Esophagus muscularis mucosa (tissue), 4 donors: Measurements from ENCODE around the gene ARHGAP5. TPM values are rescaled to one million over a fixed set of nuclear protein-coding genes. Genes with fewer than 3 reads are reported as not detected.

Experiments used
- DNase-seq: peaks from one replicate; pipeline ENCODE4 v3.0.0-alpha.2; 2017; ENCODE audit errors: extremely low spot score
- H3K27ac ChIP-seq, 4 donors: fragments of 200-600 bp; sonication (generic); replicated peaks in 1 of 4; 1 replicate in 3 of 4; 2 replicates in 1 of 4; pipeline ENCODE4 v1.5.1; 2016 to 2019; ENCODE audit warnings: mild to moderate bottlenecking in 1 of 4
- H3K27me3 ChIP-seq, 4 donors: fragments of 200-600 bp; sonication (generic); one replicate each; pipeline versions ENCODE4 v1.5.1 to v1.6.0; 2016 to 2019
- H3K36me3 ChIP-seq, 4 donors: fragments of 200-600 bp; sonication (generic); one replicate each; pipeline ENCODE4 v1.5.1; 2016 to 2019
- H3K4me1 ChIP-seq, 4 donors: fragments of 200-600 bp; sonication (generic); one replicate each; pipeline ENCODE4 v1.5.1; 2016 to 2019
- H3K4me3 ChIP-seq, 4 donors: fragments of 200-600 bp; sonication (generic); 1 replicate in 2 of 4; 2 replicates in 2 of 4; pipeline ENCODE4 v1.5.1; 2016 to 2019; ENCODE audit warnings: mild to moderate bottlenecking in 4 of 4, moderate library complexity in 1 of 4
- H3K9me3 ChIP-seq, 4 donors: fragments of 200-600 bp; sonication (generic); 1 replicate in 3 of 4; 2 replicates in 1 of 4; pipeline ENCODE4 v1.5.1; 2016 to 2019
- CTCF ChIP-seq, 3 experiments: fragments of 200-600 bp in 2 of 3; fragments of 450-650 bp in 1 of 3; sonication (generic) in 2 of 3; IDR thresholded peaks; one replicate each; pipeline ENCODE4 v1.5.1; 2017 to 2019; ENCODE audit warnings: antibody characterized with exemption in 3 of 3, mild to moderate bottlenecking in 2 of 3, moderate library complexity in 1 of 3
- EP300 ChIP-seq: sonication (generic); formaldehyde crosslinking; IDR thresholded peaks from one replicate; pipeline ENCODE4 v1.6.1; 2017; ENCODE audit warnings: antibody characterized with exemption
- POLR2A ChIP-seq: fragments of 450-650 bp; IDR thresholded peaks from one replicate; pipeline ENCODE4 v1.6.1; 2017; ENCODE audit warnings: antibody characterized with exemption, moderate library complexity, mild to moderate bottlenecking, low read depth
- POLR2AphosphoS5 ChIP-seq, 2 donors: sonication (generic); formaldehyde crosslinking; IDR thresholded peaks; one replicate each; pipeline ENCODE4 v1.6.1; 2017; ENCODE audit warnings: antibody characterized with exemption in 2 of 2
- WGBS: methylation state at CpG from one replicate; pipeline ENCODE4 v1.1.5; 2018; 5-methylcytosine and 5-hydroxymethylcytosine counted together
- intact Hi-C: fragments of 100-400 bp; cut with DNase I; formaldehyde crosslinking; loops from one replicate; pipeline ENCODE4 v1.15.1; 2023
- small RNA-seq, 3 donors: library from RNA; depleted of rRNA; stranded (forward); fragments of <200 nt; gene quantifications; one replicate each; pipeline ENCODE3, GENCODE V24; 2016
- total RNA-seq, 4 donors: library from RNA; depleted of rRNA; stranded (reverse); fragments of >200 nt; gene quantifications; one replicate each; pipeline versions ENCODE4 v1.1.0 to v1.2.1, GENCODE V29; 2016

ARHGAP5 gene
- total RNA-seq, 4 donors from 2014 or later = 171 to 223 (median 196) TPM

GRCh38 chr14:32206552-32206951 is 129.4 kb downstream of the ARHGAP5 start:
- H3K27ac ChIP-seq = peak overlapping the region in 1 of 4 donors; percentile 50
- H3K36me3 ChIP-seq = no peaks in the 10 kb centered on the region
- intact Hi-C loops = no loop called here
- 81% methylated on average over 2 of the region's 2 CpGs for WGBS
- no peaks in the 10 kb centered on the region for H3K9me3 ChIP-seq
- no peak for TF ChIP-seq POLR2A
- no peak for TF ChIP-seq CTCF (IDR thresholded peaks at IDR 0.05)
- no peak for DNase-seq
- H3K27me3 ChIP-seq = no peaks in the 10 kb centered on the region
- H3K4me3 ChIP-seq = no peak overlapping the region
- H3K4me1 ChIP-seq = peaks cover 9 to 22% (median 13%) of the 10 kb centered on the region in 4 donors

- TF ChIP-seq EP300 (no peak), CTCF (IDR thresholded peaks at IDR 0.05) (no peak), POLR2AphosphoS5 (IDR thresholded peaks at IDR 0.05) (no peak), POLR2A (no peak)
- Histone ChIP-seq H3K4me1 (peaks cover 0 to 11% (median 5%) of the 10 kb centered on the region in 4 donors), H3K9me3 (no peaks in the 10 kb centered on the region), H3K4me3 (no peak overlapping the region), H3K36me3 (no peaks in the 10 kb centered on the region), H3K27ac (no peak overlapping the region), H3K27me3 (no peaks in the 10 kb centered on the region)
- DNase-seq = no peak
- intact Hi-C loops = no loop called here
- 87% methylated on average over 3 of the region's 3 CpGs for WGBS
Observed at GRCh38 chr14:32208490-32208889, 131.4 kb downstream of the ARHGAP5 start.

Small RNA genes within 50 kb of the gene (small RNA-seq; reads per million reads assigned to genes)
- gene RNU6-7 (0 reads per million in 3 donors), gene RNU6-8 (0 reads per million in 3 donors)

Other genes with a start within 250 kb of the ARHGAP5 start
- not detected for gene RNU6-7, start 124.7 kb downstream of the ARHGAP5 start, total RNA-seq
- gene RNU6-8, start 126.0 kb downstream of the ARHGAP5 start, total RNA-seq = not detected